Naive thymus-derived CD8-positive, alpha-beta T cell (primary cell): ENCODE measurements around the gene GATA5. TPM values are rescaled to one million over a fixed set of nuclear protein-coding genes. Genes with fewer than 3 reads are reported as not detected.

Source experiments
- ATAC-seq, 2 donors: fragments of 150-1000 bp; cut with Tn5 transposase in 1 of 2; sonication (Bioruptor Pico), chemical (Tn5 transposase) in 1 of 2; 1 replicate in 1 of 2; 2 replicates in 1 of 2; pipeline ENCODE4 v1.10.0; 2021; ENCODE audit warnings: mild to moderate bottlenecking in 2 of 2, moderate library complexity in 2 of 2
- POLR2A ChIA-PET: fragments of 350-600 bp; sonication (Branson Sonifier 250); formaldehyde crosslinking; loops from one replicate; lab custom pipeline; 2021; ENCODE audit warnings: antibody characterized with exemption; lab: Charles Lee
- DNase-seq, 10 donors: peaks; one replicate each; pipeline versions ENCODE4 v3.0.0 to v3.0.0-alpha.2; 2020 to 2022
- H3K27ac Mint-ChIP-seq, 10 donors: one replicate each; pipeline ENCODE4 v1.8.0; 2020 to 2022; ENCODE audit warnings: mild to moderate bottlenecking in 10 of 10, mixed read lengths in 10 of 10, moderate library complexity in 4 of 10, inconsistent platforms in 1 of 10
- H3K27me3 Mint-ChIP-seq, 5 donors: one replicate each; pipeline ENCODE4 v1.8.0; 2021 to 2022; ENCODE audit warnings: mixed read lengths in 5 of 5
- H3K36me3 Mint-ChIP-seq, 3 donors: one replicate each; pipeline ENCODE4 v1.8.0; 2020 to 2022; ENCODE audit warnings: mixed read lengths in 3 of 3, mild to moderate bottlenecking in 2 of 3, inconsistent platforms in 1 of 3
- H3K4me1 Mint-ChIP-seq, 4 donors: one replicate each; pipeline ENCODE4 v1.8.0; 2021 to 2022; ENCODE audit warnings: mixed read lengths in 4 of 4
- H3K4me3 Mint-ChIP-seq, 10 donors: one replicate each; pipeline ENCODE4 v1.8.0; 2020 to 2022; ENCODE audit warnings: mild to moderate bottlenecking in 10 of 10, mixed read lengths in 10 of 10, moderate library complexity in 6 of 10, inconsistent platforms in 1 of 10
- H3K9me3 Mint-ChIP-seq, 9 donors: one replicate each; pipeline ENCODE4 v1.8.0; 2020 to 2022; ENCODE audit warnings: mixed read lengths in 9 of 9, mild to moderate bottlenecking in 3 of 9, inconsistent platforms in 1 of 9, moderate library complexity in 1 of 9
- polyA plus RNA-seq, 3 donors: library from polyadenylated mRNA; unstranded; fragments of 300-500 nt; fragmentation: Illumina TruSeq; gene quantifications; one replicate each; pipeline ENCODE4 v1.2.3, GENCODE V29; 2021
- total RNA-seq, 8 experiments: library from RNA in 2 of 8; stranded (reverse) in 2 of 8; gene quantifications; one replicate each; pipeline ENCODE4 v1.2.3 and lab custom pipeline; 2021 to 2026

Gene GATA5, protein sequence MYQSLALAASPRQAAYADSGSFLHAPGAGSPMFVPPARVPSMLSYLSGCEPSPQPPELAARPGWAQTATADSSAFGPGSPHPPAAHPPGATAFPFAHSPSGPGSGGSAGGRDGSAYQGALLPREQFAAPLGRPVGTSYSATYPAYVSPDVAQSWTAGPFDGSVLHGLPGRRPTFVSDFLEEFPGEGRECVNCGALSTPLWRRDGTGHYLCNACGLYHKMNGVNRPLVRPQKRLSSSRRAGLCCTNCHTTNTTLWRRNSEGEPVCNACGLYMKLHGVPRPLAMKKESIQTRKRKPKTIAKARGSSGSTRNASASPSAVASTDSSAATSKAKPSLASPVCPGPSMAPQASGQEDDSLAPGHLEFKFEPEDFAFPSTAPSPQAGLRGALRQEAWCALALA
- not detected for total RNA-seq
- polyA plus RNA-seq, result not detected
- 0 to 0.09 (median 0) reads per million in 6 experiments for total RNA-seq (lab: John Stamatoyannopoulos, UW)

DNA sequence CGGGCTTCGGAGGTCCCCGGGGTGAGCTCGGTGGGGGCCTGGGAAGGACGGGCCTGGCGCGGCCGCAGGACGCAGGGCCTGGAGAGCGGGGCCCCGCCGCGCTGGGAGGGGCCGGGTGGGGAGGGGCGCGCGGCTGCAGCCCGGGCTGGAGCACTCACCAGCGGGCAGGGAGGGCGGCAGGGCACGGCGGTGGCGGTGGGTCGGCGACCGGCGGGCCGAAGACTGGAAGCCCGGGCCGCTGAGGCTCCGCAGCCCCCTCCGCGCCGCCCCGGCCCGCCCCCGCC lies at the start of gene GATA5:
Gene GATA5, minus strand, starts transcription at position 224 of the 284 bp plus-strand sequence. CDS start 474 bp downstream, outside the sequence.
- ATAC-seq (no peak), DNase-seq (no peak)
- peaks cover 13 to 56% (median 36%) of the 10 kb centered on the region in 5 donors for H3K27me3 Mint-ChIP-seq
- H3K36me3 Mint-ChIP-seq, result peaks cover 0 to 2% (median 0%) of the 10 kb centered on the region in 3 donors
- POLR2A ChIA-PET, result no interaction called here
- no peaks in the 10 kb centered on the region for H3K9me3 Mint-ChIP-seq
- no peak within 1 kb of the TSS for H3K27ac Mint-ChIP-seq
- peaks cover 6 to 16% (median 8%) of the 10 kb centered on the region in 4 donors for H3K4me1 Mint-ChIP-seq
- H3K4me3 Mint-ChIP-seq, result peak within 1 kb of the TSS in 8 of 10 donors; percentile 8 to 82 (median 56)

DNA sequence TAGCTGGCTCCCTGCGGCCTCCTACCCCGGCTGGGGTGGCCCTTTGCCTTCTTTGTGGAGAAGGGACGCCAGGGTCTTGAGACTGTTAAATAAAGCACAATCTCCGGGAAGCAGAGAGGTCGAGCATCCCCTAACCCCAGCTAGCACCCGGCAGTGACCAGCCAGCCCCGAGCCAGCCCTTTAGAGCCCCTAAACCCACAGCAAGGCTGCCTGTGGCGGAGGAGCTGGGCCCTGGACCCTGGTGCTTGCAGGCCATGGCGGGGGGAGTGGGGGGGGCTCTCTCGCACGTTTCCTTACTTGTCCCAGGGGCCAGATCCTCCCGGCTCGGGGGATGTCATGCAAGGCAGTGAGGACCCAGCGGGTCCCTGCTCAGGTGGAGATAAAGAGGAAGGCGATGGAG lies 49.2 kb upstream of the GATA5 start:
- Mint-ChIP-seq H3K4me1 (peaks cover 2 to 15% (median 10%) of the 10 kb centered on the region in 4 donors), H3K4me3 (peak overlapping the region in 3 of 10 donors; percentile 41 to 74 (median 56)), H3K9me3 (no peaks in the 10 kb centered on the region), H3K27ac (peak overlapping the region in 2 of 10 donors; percentile 68 to 86), H3K27me3 (peaks cover 0 to 13% (median 3%) of the 10 kb centered on the region in 5 donors), H3K36me3 (no peaks in the 10 kb centered on the region)
- ATAC-seq, result no peak
- POLR2A ChIA-PET, result interaction anchor here (1.2 kb wide), 1 partner anchor 10 kb away, joined by 3 read pairs; no protein-coding TSS in a partner anchor
- no peak for DNase-seq

GRCh38 chr20:62524505-62524911 lies 48.7 kb upstream of the GATA5 start:
- Mint-ChIP-seq H3K4me1 (peaks cover 2 to 15% (median 10%) of the 10 kb centered on the region in 4 donors), H3K27ac (peak overlapping the region in 3 of 10 donors; percentile 68 to 86 (median 83)), H3K27me3 (peaks cover 0 to 15% (median 3%) of the 10 kb centered on the region in 5 donors), H3K4me3 (peak overlapping the region in 7 of 10 donors; percentile 28 to 74 (median 55)), H3K9me3 (no peaks in the 10 kb centered on the region), H3K36me3 (no peaks in the 10 kb centered on the region)
- ATAC-seq (peak in 1 of 2 donors; percentile 10), DNase-seq (no peak)
- POLR2A ChIA-PET, result interaction anchor here (1.2 kb wide), 1 partner anchor 9 kb away, joined by 3 read pairs; no protein-coding TSS in a partner anchor

- Mint-ChIP-seq H3K27ac (peak overlapping the region in 4 of 10 donors; percentile 48 to 86 (median 82)), H3K9me3 (no peaks in the 10 kb centered on the region), H3K4me1 (peaks cover 2 to 15% (median 10%) of the 10 kb centered on the region in 4 donors), H3K36me3 (no peaks in the 10 kb centered on the region), H3K4me3 (peak overlapping the region in 8 of 10 donors; percentile 12 to 74 (median 45)), H3K27me3 (peaks cover 0 to 15% (median 3%) of the 10 kb centered on the region in 5 donors)
- POLR2A ChIA-PET, result interaction anchor here (1.0 kb wide), 1 partner anchor 129 kb away, joined by 3 read pairs; no protein-coding TSS in a partner anchor
- DNase-seq (peak; percentile 13 to 89 (median 60)), ATAC-seq (peak; percentile 99 to 100)
Measured at GRCh38 chr20:62523473-62524203, 47.8 kb upstream of the GATA5 start.

DNA sequence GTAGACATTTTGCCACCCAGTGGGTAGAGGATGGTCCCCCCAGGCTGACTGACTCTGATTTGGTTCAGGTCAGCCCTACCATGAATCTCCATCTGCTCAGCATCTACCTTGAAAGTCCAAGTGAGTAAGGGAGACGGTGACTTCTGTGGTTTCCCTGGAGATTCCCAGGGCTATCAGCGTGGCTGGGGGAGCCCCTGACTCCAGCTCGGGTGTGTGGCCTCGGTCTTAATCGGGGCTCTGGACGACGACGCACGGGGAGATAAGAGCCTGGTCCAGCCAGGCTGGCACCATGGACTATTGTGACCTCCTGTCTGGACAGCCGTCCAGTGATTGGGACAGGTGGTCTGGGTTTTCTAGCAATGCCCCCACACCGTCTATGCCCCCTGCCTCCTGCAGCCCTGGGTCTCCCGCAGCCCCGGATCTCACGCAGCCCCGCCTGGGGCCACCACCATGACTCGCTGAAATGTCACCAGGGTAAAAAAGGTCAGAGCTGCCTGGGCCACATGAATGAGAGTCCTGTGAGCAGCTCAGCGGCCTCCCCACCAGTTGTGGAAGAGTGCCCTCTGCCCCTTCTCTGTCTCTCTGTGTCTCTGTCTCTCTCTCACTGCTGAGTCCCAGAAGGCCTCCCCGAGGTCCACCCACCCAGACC lies 47.1 kb upstream of the GATA5 start:
- H3K36me3 Mint-ChIP-seq, result no peaks in the 10 kb centered on the region
- H3K27ac Mint-ChIP-seq, result no peak overlapping the region
- H3K4me3 Mint-ChIP-seq, result no peak overlapping the region
- H3K27me3 Mint-ChIP-seq, result peaks cover 0 to 15% (median 3%) of the 10 kb centered on the region in 5 donors
- DNase-seq, result no peak
- POLR2A ChIA-PET, result interaction anchor here (1.0 kb wide), 1 partner anchor 130 kb away, joined by 3 read pairs; no protein-coding TSS in a partner anchor
- peaks cover 2 to 15% (median 10%) of the 10 kb centered on the region in 4 donors for H3K4me1 Mint-ChIP-seq
- no peak for ATAC-seq
- H3K9me3 Mint-ChIP-seq, result no peaks in the 10 kb centered on the region

- H3K4me3 Mint-ChIP-seq, result no peak overlapping the region
- no peaks in the 10 kb centered on the region for H3K9me3 Mint-ChIP-seq
- H3K4me1 Mint-ChIP-seq, result peaks cover 0 to 14% (median 8%) of the 10 kb centered on the region in 4 donors
- H3K27ac Mint-ChIP-seq, result no peak overlapping the region
- H3K27me3 Mint-ChIP-seq, result peaks cover 0 to 17% (median 3%) of the 10 kb centered on the region in 5 donors
- no peak for ATAC-seq
- POLR2A ChIA-PET, result no interaction called here
- no peaks in the 10 kb centered on the region for H3K36me3 Mint-ChIP-seq
- no peak for DNase-seq
Measured at GRCh38 chr20:62519826-62520225, 44.0 kb upstream of the GATA5 start.

DNA sequence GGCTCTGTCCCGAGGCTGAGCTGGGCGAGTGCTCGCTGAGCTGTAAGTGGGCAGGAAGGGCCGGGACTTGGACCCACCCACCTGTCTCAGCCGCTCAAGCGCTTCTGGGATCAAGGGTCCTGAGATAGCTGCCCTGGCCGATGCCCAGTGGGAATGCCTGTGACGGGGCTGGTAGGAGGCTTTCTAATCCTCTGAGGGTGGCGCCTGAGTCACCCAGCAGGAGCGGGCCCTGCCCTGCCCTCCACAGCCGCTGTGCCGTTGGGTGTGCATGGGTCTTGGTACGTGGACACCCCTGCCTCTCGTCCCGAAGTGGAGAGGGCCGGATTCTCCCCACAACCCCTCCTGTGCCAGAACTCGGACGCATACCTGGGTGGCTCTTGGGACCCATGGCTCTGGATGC lies 43.1 kb upstream of the GATA5 start:
- Mint-ChIP-seq H3K4me1 (peaks cover 1 to 16% (median 6%) of the 10 kb centered on the region in 4 donors), H3K9me3 (no peaks in the 10 kb centered on the region), H3K4me3 (no peak overlapping the region), H3K36me3 (no peaks in the 10 kb centered on the region), H3K27ac (no peak overlapping the region), H3K27me3 (peaks cover 0 to 22% (median 3%) of the 10 kb centered on the region in 5 donors)
- DNase-seq (no peak), ATAC-seq (no peak)
- POLR2A ChIA-PET, result no interaction called here

- Mint-ChIP-seq H3K27ac (no peak overlapping the region), H3K9me3 (no peaks in the 10 kb centered on the region)
Measured at GRCh38 chr20:62517901-62518610, 42.3 kb upstream of the GATA5 start.

GRCh38 chr20:62517168-62517567 lies 41.4 kb upstream of the GATA5 start:
- DNase-seq (no peak), ATAC-seq (no peak)
- Mint-ChIP-seq H3K27ac (no peak overlapping the region), H3K9me3 (no peaks in the 10 kb centered on the region), H3K4me3 (no peak overlapping the region), H3K4me1 (peaks cover 1 to 21% (median 13%) of the 10 kb centered on the region in 4 donors), H3K27me3 (peaks cover 0 to 25% (median 3%) of the 10 kb centered on the region in 5 donors), H3K36me3 (no peaks in the 10 kb centered on the region)
- POLR2A ChIA-PET, result no interaction called here

More at GRCh38 chr20:62517901-62518610, 42.3 kb upstream of the GATA5 start:
- peaks cover 0 to 25% (median 3%) of the 10 kb centered on the region in 5 donors for H3K27me3 Mint-ChIP-seq
- DNase-seq (no peak), ATAC-seq (no peak)
- no peaks in the 10 kb centered on the region for H3K36me3 Mint-ChIP-seq
- POLR2A ChIA-PET, result no interaction called here
- H3K4me1 Mint-ChIP-seq, result peaks cover 1 to 16% (median 8%) of the 10 kb centered on the region in 4 donors
- H3K4me3 Mint-ChIP-seq, result no peak overlapping the region

- H3K4me1 Mint-ChIP-seq, result peaks cover 1 to 21% (median 13%) of the 10 kb centered on the region in 4 donors
- no peak overlapping the region for H3K27ac Mint-ChIP-seq
- peaks cover 0 to 25% (median 3%) of the 10 kb centered on the region in 5 donors for H3K27me3 Mint-ChIP-seq
- POLR2A ChIA-PET, result no interaction called here
- no peak for ATAC-seq
- no peak overlapping the region for H3K4me3 Mint-ChIP-seq
- DNase-seq, result no peak
- no peaks in the 10 kb centered on the region for H3K9me3 Mint-ChIP-seq
- no peaks in the 10 kb centered on the region for H3K36me3 Mint-ChIP-seq
Measured at GRCh38 chr20:62516338-62516737, 40.5 kb upstream of the GATA5 start.

DNA sequence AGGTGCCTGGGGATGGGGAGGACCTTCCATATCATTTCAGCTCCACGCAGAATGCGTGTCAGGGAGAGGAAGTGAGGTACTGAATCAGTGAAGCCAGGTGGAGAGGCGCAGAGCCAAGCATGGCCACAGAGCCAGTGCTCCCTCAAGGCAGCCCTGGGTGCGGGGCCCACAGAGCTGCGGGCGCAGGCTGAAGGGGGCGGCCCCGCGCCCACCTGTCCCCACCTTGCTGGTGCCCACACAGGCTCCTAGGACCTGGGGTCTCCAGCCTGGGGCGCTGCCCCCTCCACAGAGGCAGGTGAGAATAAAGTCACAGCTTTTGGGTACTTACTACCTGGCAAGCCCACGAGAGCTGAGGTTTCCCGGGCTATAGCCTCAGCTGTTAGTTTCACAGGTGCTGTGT lies 40.0 kb upstream of the GATA5 start:
- Mint-ChIP-seq H3K4me1 (peaks cover 1 to 21% (median 12%) of the 10 kb centered on the region in 4 donors), H3K4me3 (no peak overlapping the region), H3K27me3 (peaks cover 0 to 25% (median 3%) of the 10 kb centered on the region in 5 donors), H3K9me3 (no peaks in the 10 kb centered on the region), H3K27ac (no peak overlapping the region), H3K36me3 (no peaks in the 10 kb centered on the region)
- ATAC-seq, result no peak
- POLR2A ChIA-PET, result interaction anchor here (0.7 kb wide), 1 partner anchor 9 kb away, joined by 3 read pairs; no protein-coding TSS in a partner anchor
- no peak for DNase-seq
